ENCODE data around the gene HSBP1. TPM values are rescaled to one million over a fixed set of nuclear protein-coding genes. Genes with fewer than 3 reads are reported as not detected.

HSBP1 gene
- total and polyA plus RNA-seq, 3 donors from 2014 or later, result 42.9 to 278 (median 43.7) TPM

DNA sequence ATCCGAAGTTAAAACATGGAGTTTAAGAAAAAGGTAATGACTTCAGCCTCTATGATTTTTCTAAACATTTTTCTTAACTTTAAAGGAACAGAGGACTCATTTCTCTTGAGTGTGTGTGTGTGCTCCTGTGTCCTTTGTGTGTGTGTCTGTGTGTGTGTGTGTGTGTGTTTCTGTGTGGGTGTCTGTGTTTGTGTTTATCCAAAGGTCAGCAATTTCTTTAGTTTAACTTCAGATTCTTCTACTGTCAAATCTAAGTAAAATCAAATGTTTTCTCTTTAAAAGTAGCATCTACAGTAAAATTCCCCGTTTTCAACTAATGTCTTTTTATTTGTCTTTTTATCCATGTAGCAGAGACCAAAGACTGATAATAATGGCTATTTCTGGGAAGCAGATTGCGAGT, 31.8 kb downstream of the HSBP1 start:
- DNase-seq, result no peak
- Histone ChIP-seq H3K4me1 (no peaks in the 10 kb centered on the region), H3K4me3 (no peak overlapping the region), H3K27me3 (no peaks in the 10 kb centered on the region), H3K9me3 (no peaks in the 10 kb centered on the region), H3K36me3 (ENCODE audit: low read depth, missing control alignments) (no peaks in the 10 kb centered on the region), H3K27ac (no peak overlapping the region)
- TF ChIP-seq, protein P1, sequence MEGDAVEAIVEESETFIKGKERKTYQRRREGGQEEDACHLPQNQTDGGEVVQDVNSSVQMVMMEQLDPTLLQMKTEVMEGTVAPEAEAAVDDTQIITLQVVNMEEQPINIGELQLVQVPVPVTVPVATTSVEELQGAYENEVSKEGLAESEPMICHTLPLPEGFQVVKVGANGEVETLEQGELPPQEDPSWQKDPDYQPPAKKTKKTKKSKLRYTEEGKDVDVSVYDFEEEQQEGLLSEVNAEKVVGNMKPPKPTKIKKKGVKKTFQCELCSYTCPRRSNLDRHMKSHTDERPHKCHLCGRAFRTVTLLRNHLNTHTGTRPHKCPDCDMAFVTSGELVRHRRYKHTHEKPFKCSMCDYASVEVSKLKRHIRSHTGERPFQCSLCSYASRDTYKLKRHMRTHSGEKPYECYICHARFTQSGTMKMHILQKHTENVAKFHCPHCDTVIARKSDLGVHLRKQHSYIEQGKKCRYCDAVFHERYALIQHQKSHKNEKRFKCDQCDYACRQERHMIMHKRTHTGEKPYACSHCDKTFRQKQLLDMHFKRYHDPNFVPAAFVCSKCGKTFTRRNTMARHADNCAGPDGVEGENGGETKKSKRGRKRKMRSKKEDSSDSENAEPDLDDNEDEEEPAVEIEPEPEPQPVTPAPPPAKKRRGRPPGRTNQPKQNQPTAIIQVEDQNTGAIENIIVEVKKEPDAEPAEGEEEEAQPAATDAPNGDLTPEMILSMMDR (IDR thresholded peaks at IDR 0.05), result no peak
- TF ChIP-seq POLR2A (IDR thresholded peaks at IDR 0.05), result no peak
- WGBS, 2 donors, result 66 to 79% methylated on average over 3 of the region's 3 CpGs
- intact Hi-C loops (cut with DNase I; ENCODE audit: low total_unique reads), result no loop called here

DNA sequence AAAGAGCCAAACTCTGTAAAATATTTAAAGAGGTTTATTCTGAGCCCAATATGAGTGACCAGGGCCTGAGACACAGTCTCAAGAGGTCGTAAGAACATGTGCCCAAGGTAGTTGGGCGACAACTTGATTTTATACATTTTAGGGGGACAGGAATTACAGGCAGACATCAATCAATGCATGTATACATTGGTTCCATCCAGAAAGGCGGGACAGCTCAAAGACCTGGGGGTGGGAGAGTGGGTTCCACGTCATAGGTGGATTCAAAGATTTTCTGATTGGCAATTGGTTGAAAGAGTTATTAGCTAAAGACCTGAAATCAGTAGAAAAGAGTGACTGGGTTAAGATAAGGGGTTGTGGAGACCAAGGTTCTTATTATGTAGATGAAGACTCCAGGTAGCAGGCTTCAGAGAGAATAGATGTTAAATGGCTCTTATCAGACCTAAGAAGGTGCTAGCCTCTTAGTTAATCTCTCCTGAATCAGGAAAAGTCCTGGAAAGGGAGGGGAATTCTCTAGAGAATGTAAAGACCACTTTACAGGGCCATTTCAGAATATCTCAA, 32.4 kb downstream of the HSBP1 start:
- no peak overlapping the region for H3K4me3 ChIP-seq
- TF ChIP-seq POLR2A (IDR thresholded peaks at IDR 0.05), result no peak
- TF ChIP-seq, protein P1 (IDR thresholded peaks at IDR 0.05), result no peak
- H3K9me3 ChIP-seq, result no peaks in the 10 kb centered on the region
- no peaks in the 10 kb centered on the region for H3K4me1 ChIP-seq
- WGBS, 2 donors, result 70 to 80% methylated on average over 4 of the region's 4 CpGs
- no peaks in the 10 kb centered on the region for H3K27me3 ChIP-seq
- intact Hi-C loops (cut with DNase I; ENCODE audit: low total_unique reads), result no loop called here
- H3K27ac ChIP-seq, result no peak overlapping the region
- no peaks in the 10 kb centered on the region for H3K36me3 ChIP-seq (ENCODE audit: low read depth, missing control alignments)
- DNase-seq, result no peak

DNA sequence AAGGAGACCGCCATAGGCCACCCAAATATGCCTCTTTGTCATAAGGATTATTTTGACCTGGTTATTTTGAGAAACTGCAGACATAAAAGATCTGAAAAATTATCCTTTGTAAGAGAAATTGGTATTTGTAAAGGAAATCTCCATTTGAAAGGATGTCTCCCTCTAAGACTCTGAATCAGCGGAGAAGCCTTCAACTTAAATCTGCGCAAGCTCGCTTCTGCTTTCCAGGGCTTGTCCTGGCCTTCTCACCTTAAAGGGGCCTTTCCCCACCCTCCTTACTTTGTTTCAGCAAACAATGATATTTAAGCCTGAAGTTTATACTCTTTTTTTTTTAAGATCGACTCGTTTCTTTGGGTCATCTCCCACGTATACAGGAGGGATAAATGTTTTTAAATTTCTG, 34.5 kb downstream of the HSBP1 start:
- TF ChIP-seq POLR2A (IDR thresholded peaks at IDR 0.05), result no peak
- TF ChIP-seq, protein P1 (IDR thresholded peaks at IDR 0.05), result no peak
- intact Hi-C loops (cut with DNase I; ENCODE audit: low total_unique reads), result no loop called here
- Histone ChIP-seq H3K4me1 (no peaks in the 10 kb centered on the region), H3K27me3 (no peaks in the 10 kb centered on the region), H3K27ac (no peak overlapping the region), H3K36me3 (ENCODE audit: low read depth, missing control alignments) (no peaks in the 10 kb centered on the region), H3K4me3 (no peak overlapping the region), H3K9me3 (no peaks in the 10 kb centered on the region)
- 74 to 75% methylated on average over 7 of the region's 7 CpGs for WGBS, 2 donors
- DNase-seq, result no peak

DNA sequence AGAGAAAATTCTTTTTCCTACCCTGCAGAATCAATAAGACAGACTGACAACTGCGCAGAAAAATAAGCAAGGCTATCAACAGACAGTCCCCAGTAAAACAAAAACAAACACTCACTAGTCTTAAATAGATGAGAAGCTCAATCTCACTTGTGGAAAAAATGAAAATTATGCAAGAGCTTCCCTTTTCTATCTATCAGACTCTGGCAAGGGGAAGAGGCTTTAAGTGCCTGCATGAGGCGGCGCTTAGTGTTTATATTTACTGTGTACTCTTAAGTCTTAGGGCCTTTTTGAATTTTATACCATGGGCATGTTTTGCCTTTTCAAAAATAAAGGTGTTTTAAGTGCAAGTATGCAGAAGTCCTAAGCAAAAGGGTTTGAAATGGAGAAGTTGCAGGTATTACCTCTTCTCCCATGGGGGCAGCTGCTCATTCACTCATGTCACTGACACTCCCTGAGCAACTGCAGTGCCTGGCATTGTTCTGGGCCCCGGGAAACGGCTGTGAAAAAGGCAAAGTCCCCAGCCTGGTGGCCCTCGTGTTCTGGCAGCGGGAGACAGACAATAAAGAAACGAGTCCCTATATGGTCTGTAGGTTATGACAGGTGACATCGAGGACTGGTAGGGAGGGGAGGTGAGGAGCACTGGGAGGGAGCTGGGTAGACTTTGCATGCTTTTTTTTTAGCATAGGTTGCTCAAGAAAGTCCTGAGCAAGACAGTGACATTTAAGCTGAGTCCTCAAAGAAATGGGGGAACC, 35.2 kb downstream of the HSBP1 start:
- no peaks in the 10 kb centered on the region for H3K4me1 ChIP-seq
- intact Hi-C loops (cut with DNase I; ENCODE audit: low total_unique reads), result no loop called here
- no peak for DNase-seq
- WGBS, 2 donors, result 72 to 95% methylated on average over 9 of the region's 9 CpGs
- H3K27me3 ChIP-seq, result no peaks in the 10 kb centered on the region
- no peak overlapping the region for H3K4me3 ChIP-seq
- H3K9me3 ChIP-seq, result no peaks in the 10 kb centered on the region
- TF ChIP-seq, protein P1 (IDR thresholded peaks at IDR 0.05), result no peak
- no peak for TF ChIP-seq POLR2A (IDR thresholded peaks at IDR 0.05)
- no peaks in the 10 kb centered on the region for H3K36me3 ChIP-seq (ENCODE audit: low read depth, missing control alignments)
- no peak overlapping the region for H3K27ac ChIP-seq

DNA sequence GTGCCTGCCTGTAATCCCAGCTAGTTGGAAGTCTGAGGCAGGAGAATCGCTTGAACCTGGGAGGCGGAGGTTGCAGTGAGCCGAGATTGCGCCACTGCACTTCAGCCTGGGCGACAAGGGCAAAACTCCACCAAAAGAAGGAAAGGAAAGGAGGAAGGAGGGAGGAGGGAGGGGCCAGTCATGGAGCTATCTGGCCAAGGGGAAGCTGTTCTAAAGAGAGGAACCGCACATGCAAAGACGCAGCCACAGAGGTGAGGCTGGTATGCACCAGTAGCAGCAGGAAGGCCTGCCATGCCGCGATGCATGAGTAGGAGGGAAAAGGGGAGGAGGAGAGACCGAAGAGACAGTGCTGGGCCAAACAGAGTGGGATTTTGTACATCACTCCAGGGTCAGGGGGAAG, 35.9 kb downstream of the HSBP1 start:
- Histone ChIP-seq H3K9me3 (no peaks in the 10 kb centered on the region), H3K27ac (no peak overlapping the region), H3K36me3 (ENCODE audit: low read depth, missing control alignments) (no peaks in the 10 kb centered on the region), H3K27me3 (no peaks in the 10 kb centered on the region), H3K4me1 (no peaks in the 10 kb centered on the region), H3K4me3 (no peak overlapping the region)
- DNase-seq, result no peak
- 67% methylated on average over 10 of the region's 10 CpGs for WGBS, 2 donors
- intact Hi-C loops (cut with DNase I; ENCODE audit: low total_unique reads), result no loop called here
- TF ChIP-seq, protein P1 (IDR thresholded peaks at IDR 0.05), result no peak
- no peak for TF ChIP-seq POLR2A (IDR thresholded peaks at IDR 0.05)

Measured in testis (tissue), 3 donors.